GM10266 (cell line): Measurements from ENCODE around the gene TNPO1.

Experiments used
- DNase-seq: peaks from one replicate; pipeline ENCODE4 v3.0.0; 2012; ENCODE audit errors: extremely low spot score
- CTCF ChIP-seq: IDR thresholded peaks from 2 replicates; pipeline ENCODE4 v1.5.1; 2012; ENCODE audit warnings: mild to moderate bottlenecking, low read depth; ENCODE audit not compliant: control insufficient read depth, insufficient read depth; ENCODE audit errors: missing control alignments

TNPO1 gene

DNA sequence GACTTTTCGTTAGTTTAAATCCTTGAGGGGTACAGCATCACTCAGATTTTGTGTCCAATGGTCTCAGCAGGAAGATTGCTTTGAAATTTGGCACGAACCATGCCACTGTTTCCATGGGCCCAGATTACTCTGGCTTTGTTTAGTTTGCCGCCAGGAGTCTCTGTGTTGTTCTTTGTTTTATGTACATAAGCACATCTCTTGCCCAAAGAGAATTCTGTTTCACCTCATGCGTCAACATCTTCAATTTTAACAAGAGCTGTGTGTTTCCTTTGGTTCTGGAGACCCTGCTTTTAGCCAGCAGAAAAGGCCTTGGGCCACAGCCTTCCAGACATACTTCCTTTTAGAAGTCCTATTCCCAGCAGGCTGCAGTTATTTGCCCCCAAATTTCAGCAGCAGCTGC, 62.4 kb downstream of the TNPO1 start:
- DNase-seq, result no peak
- no peak for TF ChIP-seq CTCF

- DNase-seq, result no peak
- TF ChIP-seq CTCF, result no peak
Observed at GRCh38 chr5:72882989-72883388, 66.5 kb downstream of the TNPO1 start.

- no peak for DNase-seq
Observed at GRCh38 chr5:72883850-72884249, 67.4 kb downstream of the TNPO1 start.

DNA sequence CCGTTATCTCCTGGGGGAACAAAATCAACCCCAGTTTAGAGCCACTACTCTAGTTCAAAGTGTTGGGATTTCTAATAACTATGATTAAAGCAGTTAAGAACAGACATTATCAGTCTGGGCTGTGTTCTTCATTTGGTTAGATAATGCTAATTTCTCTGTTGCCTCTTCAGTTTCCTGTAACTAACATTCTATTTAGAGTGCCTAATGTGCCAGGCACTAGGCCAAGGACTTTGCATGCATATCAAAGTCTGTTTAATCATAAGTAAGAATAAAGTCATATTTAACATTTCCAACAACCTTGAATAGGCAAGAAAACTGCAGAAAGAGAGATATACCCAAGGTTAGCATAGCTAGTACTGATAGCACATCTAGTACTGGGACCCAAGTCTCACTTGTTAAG, 68.4 kb downstream of the TNPO1 start:
- DNase-seq, result no peak
- TF ChIP-seq CTCF, result no peak

More at GRCh38 chr5:72883850-72884249, 67.4 kb downstream of the TNPO1 start:
- no peak for TF ChIP-seq CTCF

DNA sequence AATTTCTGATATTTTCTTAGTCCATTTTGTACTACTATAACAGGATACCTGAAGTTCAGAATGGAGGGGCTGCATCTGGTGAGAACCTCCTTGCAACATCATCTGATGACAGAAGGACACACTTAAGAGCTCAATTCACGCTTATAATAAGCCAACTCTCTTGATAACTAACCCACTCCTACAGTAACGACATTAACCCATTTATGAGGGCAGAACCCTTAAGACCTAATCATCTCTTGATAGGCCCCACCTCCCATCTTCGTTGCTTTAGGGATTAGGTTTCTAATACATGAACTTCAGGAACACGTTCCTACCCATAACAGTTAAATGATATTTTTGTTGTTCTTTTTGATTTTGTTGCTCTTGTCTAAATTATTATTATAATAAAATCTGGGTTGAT, 69.4 kb downstream of the TNPO1 start:
- no peak for TF ChIP-seq CTCF
- no peak for DNase-seq

GRCh38 chr5:72888595-72888994, 72.1 kb downstream of the TNPO1 start:
- no peak for DNase-seq
- TF ChIP-seq CTCF, result no peak

GRCh38 chr5:72889324-72889723, 72.9 kb downstream of the TNPO1 start:
- DNase-seq, result no peak
- no peak for TF ChIP-seq CTCF
